IMR-90 (cell line): ENCODE data around the gene MRTFB. TPM values are rescaled to one million over a fixed set of nuclear protein-coding genes. Genes with fewer than 3 reads are reported as not detected.

Experiments used
- ATAC-seq: fragments of 200-7000 bp; cut with Tn5 transposase; 2 replicates; pipeline ENCODE4 v1.9.1; 2020; ENCODE audit warnings: low read depth, mild to moderate bottlenecking, moderate library complexity
- BruUV-seq: library from RNA; stranded (reverse); fragments of 400-500 nt; replicated peaks from 2 replicates; lab custom pipeline; 2021; lab: Mats Ljungman, UMichigan
- CTCF ChIA-PET: fragments of 300-600 bp; formaldehyde crosslinking; extraction: SDS; loops from one replicate; lab custom pipeline; 2021; ENCODE audit warnings: antibody characterized with exemption; lab: Yijun Ruan, JAX
- POLR2A ChIA-PET: fragments of 300-600 bp; sonication (Branson Sonifier 250); formaldehyde crosslinking; loops from one replicate; lab custom pipeline; 2022; ENCODE audit warnings: antibody characterized with exemption; ENCODE audit not compliant: unreplicated experiment; lab: Charles Lee
- DNase-seq: peaks from one replicate; pipeline ENCODE4 v3.0.0; 2013
- H2AFZ ChIP-seq: replicated peaks from 2 replicates; pipeline ENCODE3; 2013; ENCODE audit warnings: low read length, mild to moderate bottlenecking; ENCODE audit not compliant: poor library complexity
- H2AK5ac ChIP-seq: 2 replicates; pipeline ENCODE4 v1.6.1; 2013; ENCODE audit warnings: low read depth, low read length, inconsistent platforms
- H2AK9ac ChIP-seq: replicated peaks from 2 replicates; pipeline ENCODE3; 2013; ENCODE audit warnings: mild to moderate bottlenecking, low read depth, low read length, moderate library complexity; ENCODE audit not compliant: poor library complexity
- H2BK120ac ChIP-seq: 2 replicates; pipeline ENCODE4 v1.6.1; 2013; ENCODE audit warnings: low read depth, low read length, inconsistent platforms
- H2BK15ac ChIP-seq: 3 replicates; pipeline ENCODE4 v1.6.1; 2013; ENCODE audit warnings: low read depth, low read length, inconsistent platforms
- H2BK20ac ChIP-seq: 2 replicates; pipeline ENCODE4 v1.6.1; 2013; ENCODE audit warnings: low read depth, mild to moderate bottlenecking, inconsistent platforms, low read length, moderate library complexity
- H2BK5ac ChIP-seq: 2 replicates; pipeline ENCODE4 v1.6.1; 2013; ENCODE audit warnings: mild to moderate bottlenecking, low read depth, low read length, inconsistent platforms; ENCODE audit not compliant: poor library complexity, severe bottlenecking
- H3K14ac ChIP-seq: replicated peaks from 2 replicates; pipeline ENCODE4 v1.6.1; 2013; ENCODE audit warnings: low read depth, low read length, inconsistent platforms
- H3K18ac ChIP-seq: 2 replicates; pipeline ENCODE4 v1.6.1; 2013; ENCODE audit warnings: low read depth, low read length, control low read depth
- H3K23ac ChIP-seq: 2 replicates; pipeline ENCODE4 v1.6.1; 2013; ENCODE audit warnings: low read depth, low read length, inconsistent platforms
- H3K27ac ChIP-seq: 2 replicates; pipeline ENCODE4 v1.5.1; 2013; ENCODE audit warnings: mild to moderate bottlenecking, control low read depth, low read length; ENCODE audit not compliant: insufficient read depth
- H3K27me3 ChIP-seq: 2 replicates; pipeline ENCODE4 v1.6.1; 2013; ENCODE audit warnings: low read length; ENCODE audit not compliant: control insufficient read depth, insufficient read depth
- H3K36me3 ChIP-seq: 2 replicates; pipeline ENCODE4 v1.6.1; 2013; ENCODE audit warnings: low read length, mixed read lengths; ENCODE audit not compliant: control insufficient read depth, insufficient read depth
- H3K4ac ChIP-seq: 2 replicates; pipeline ENCODE4 v1.6.1; 2013; ENCODE audit warnings: low read depth, low read length, inconsistent platforms
- H3K4me1 ChIP-seq: 2 replicates; pipeline ENCODE4 v1.6.1; 2013; ENCODE audit warnings: low read length, mixed read lengths; ENCODE audit not compliant: control insufficient read depth, insufficient read depth
- H3K4me2 ChIP-seq: 2 replicates; pipeline ENCODE4 v1.6.1; 2013; ENCODE audit warnings: low read depth, mild to moderate bottlenecking, control low read depth, low read length, moderate library complexity
- H3K4me3 ChIP-seq: 2 replicates; pipeline ENCODE4 v1.5.1; 2013; ENCODE audit warnings: low read depth, mild to moderate bottlenecking, control low read depth, low read length, moderate library complexity; ENCODE audit not compliant: insufficient read depth
- H3K56ac ChIP-seq: 2 replicates; pipeline ENCODE4 v1.6.1; 2013; ENCODE audit warnings: low read length, inconsistent platforms; ENCODE audit not compliant: insufficient read depth; ENCODE audit errors: extremely low read depth
- H3K79me1 ChIP-seq, 2 experiments: 2 replicates each; pipeline ENCODE4 v1.6.1; 2013; ENCODE audit warnings: low read length in 2 of 2, inconsistent platforms in 1 of 2, low read depth in 1 of 2
- H3K9ac ChIP-seq: 2 replicates; pipeline ENCODE4 v1.6.1; 2013; ENCODE audit warnings: low read depth, low read length, control low read depth
- H3K9me1 ChIP-seq: 2 replicates; pipeline ENCODE4 v1.6.1; 2013; ENCODE audit warnings: low read length, inconsistent platforms; ENCODE audit not compliant: insufficient read depth
- H3K9me3 ChIP-seq: 2 replicates; pipeline ENCODE4 v1.6.1; 2013; ENCODE audit warnings: low read length; ENCODE audit not compliant: control insufficient read depth, insufficient read depth
- H4K20me1 ChIP-seq: 2 replicates; pipeline ENCODE4 v1.6.1; 2013; ENCODE audit warnings: low read length, inconsistent platforms; ENCODE audit not compliant: insufficient read depth
- H4K5ac ChIP-seq: 2 replicates; pipeline ENCODE4 v1.6.1; 2013; ENCODE audit warnings: mild to moderate bottlenecking, low read depth, low read length, control low read depth
- H4K8ac ChIP-seq, 2 experiments: 2 replicates each; pipeline ENCODE4 v1.6.1; 2013; ENCODE audit warnings: low read depth in 2 of 2, low read length in 2 of 2, control low read depth in 1 of 2, inconsistent platforms in 1 of 2
- H4K91ac ChIP-seq: 2 replicates; pipeline ENCODE4 v1.6.1; 2013; ENCODE audit warnings: low read depth, low read length, inconsistent platforms; ENCODE audit not compliant: insufficient read depth
- BHLHE40 ChIP-seq: fragments of 150-350 bp; IDR thresholded peaks from 2 replicates; pipeline ENCODE4 v1.6.1; 2016; ENCODE audit warnings: mild to moderate bottlenecking, low read depth, low read length
- CHD1 ChIP-seq: IDR thresholded peaks from 2 replicates; pipeline ENCODE4 v1.6.1; 2012; ENCODE audit warnings: low read depth, low read length, improper control_type of control experiment
- FOS ChIP-seq: fragments of 150-350 bp; IDR thresholded peaks from 2 replicates; pipeline ENCODE4 v1.6.1; 2016; ENCODE audit warnings: low read depth, low read length
- MAFK ChIP-seq: IDR thresholded peaks from 2 replicates; pipeline ENCODE4 v1.6.1; 2012; ENCODE audit warnings: low read depth, low read length, improper control_type of control experiment
- MAZ ChIP-seq: IDR thresholded peaks from 2 replicates; pipeline ENCODE4 v1.6.1; 2012; ENCODE audit warnings: low read depth, mild to moderate bottlenecking, low read length, improper control_type of control experiment, moderate library complexity, borderline replicate concordance
- MXI1 ChIP-seq: IDR thresholded peaks from 2 replicates; pipeline ENCODE4 v1.6.1; 2012; ENCODE audit warnings: low read depth, mild to moderate bottlenecking, low read length, moderate library complexity, borderline replicate concordance
- NFE2L2 ChIP-seq: fragments of 150-350 bp; IDR thresholded peaks from 2 replicates; pipeline ENCODE4 v1.6.1; 2016; ENCODE audit warnings: low read depth, mild to moderate bottlenecking, low read length
- POLR2A ChIP-seq: IDR thresholded peaks from 2 replicates; pipeline ENCODE4 v1.6.1; 2012; ENCODE audit warnings: mild to moderate bottlenecking, low read depth, low read length
- RAD21 ChIP-seq: IDR thresholded peaks from 2 replicates; pipeline ENCODE4 v1.6.1; 2012; ENCODE audit warnings: low read length, improper control_type of control experiment
- RCOR1 ChIP-seq: IDR thresholded peaks from 2 replicates; pipeline ENCODE4 v1.6.1; 2012; ENCODE audit warnings: mild to moderate bottlenecking, low read length, improper control_type of control experiment; ENCODE audit not compliant: insufficient replicate concordance
- RFX5 ChIP-seq: IDR thresholded peaks from 2 replicates; pipeline ENCODE4 v1.8.0; 2012; ENCODE audit warnings: low read depth, mild to moderate bottlenecking, low read length, moderate library complexity
- WGBS, 2 experiments: methylation state at CpG; one replicate each; pipeline versions ENCODE4 v1.1.5 to v1.1.7; 2013; ENCODE audit warnings: missing lambda C conversion rate in 2 of 2; ENCODE audit not compliant: insufficient read length in 1 of 2; ENCODE audit errors: extremely low coverage in 2 of 2; 5-methylcytosine and 5-hydroxymethylcytosine counted together
- dilution Hi-C: fragments of 300-500 bp; cut with HindIII; formaldehyde crosslinking; loops from one replicate; pipeline ENCODE4 v1.14.3; 2018; ENCODE audit warnings: low sequenced_read_pairs; ENCODE audit not compliant: unreplicated experiment
- in situ Hi-C: fragments of 300-500 bp; cut with MboI; formaldehyde crosslinking; loops from 3 replicates; pipeline ENCODE4 v1.14.3; 2019; ENCODE audit warnings: low sequenced_read_pairs, inconsistent platforms, mixed read lengths
- intact Hi-C: fragments of 100-400 bp; cut with micrococcal nuclease; formaldehyde crosslinking; loops from 2 replicates; pipeline ENCODE4 v1.10.0; 2022
- polyA plus RNA-seq, 3 experiments: library from polyadenylated mRNA; depleted of rRNA; stranded (reverse); fragments of >200 nt; gene quantifications; 2 replicates each; pipeline ENCODE4 v1.2.3, GENCODE V29; 2012; ENCODE audit warnings: low replicate concordance in 1 of 3
- total RNA-seq: library from RNA; depleted of rRNA; stranded (reverse); fragments of >200 nt; gene quantifications from 2 replicates; pipeline ENCODE4 v1.2.3, GENCODE V29; 2012
- TF ChIP-seq, protein P1 (sequence below): fragments of 150-350 bp; IDR thresholded peaks from 2 replicates; pipeline ENCODE4 v1.6.1; 2017; ENCODE audit warnings: mild to moderate bottlenecking, antibody characterized with exemption, low read length, low read depth
- TF ChIP-seq, protein P2 (sequence below): fragments of 150-350 bp; IDR thresholded peaks from 2 replicates; pipeline ENCODE4 v1.6.1; 2016; ENCODE audit warnings: low read depth, mild to moderate bottlenecking, low read length, moderate library complexity, borderline replicate concordance

MRTFB gene
- total and polyA plus RNA-seq, 2 of the 4 experiments (the other 2 are of a cell fraction) = 4.4 to 5.4 TPM

DNA sequence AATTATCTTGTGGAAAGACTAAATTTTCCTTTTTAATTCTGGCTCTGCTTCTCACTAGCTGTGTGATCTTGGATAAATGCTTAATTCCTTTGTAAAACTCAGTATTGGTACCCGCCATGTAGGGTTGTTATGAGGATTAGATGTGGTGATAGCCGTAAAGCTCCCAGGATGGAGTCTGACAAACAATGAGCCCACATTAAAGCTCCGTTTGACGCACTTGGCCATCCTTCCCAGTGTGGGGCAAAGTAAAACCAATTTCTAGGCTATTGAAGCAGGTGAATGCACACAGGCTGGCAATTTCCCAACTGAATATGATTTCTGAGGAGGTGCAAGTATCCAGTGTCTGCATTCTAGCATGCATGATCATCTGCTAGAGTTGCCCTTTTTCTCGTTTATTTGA lies 123.6 kb downstream of the MRTFB start:
- Histone ChIP-seq H3K23ac (no peak overlapping the region), H3K4me2 (no peak overlapping the region), H4K8ac (no peak overlapping the region), H3K18ac (no peak overlapping the region), H3K79me1 (peaks cover 0 to 3% of the 10 kb centered on the region in 2 experiments; a peak in 2 of 4 replicates), H3K4ac (no peak overlapping the region), H3K14ac (no peak overlapping the region), H4K20me1 (no peaks in the 10 kb centered on the region), H3K56ac (no peak overlapping the region), H3K36me3 (no peaks in the 10 kb centered on the region), H3K9ac (no peak overlapping the region), H3K27me3 (no peaks in the 10 kb centered on the region), H3K9me3 (no peaks in the 10 kb centered on the region), H3K27ac (no peak overlapping the region), H3K4me3 (no peak overlapping the region), H3K9me1 (no peaks in the 10 kb centered on the region; the same call in 1 of the 2 replicates), H2BK20ac (no peak overlapping the region), H4K5ac (no peak overlapping the region), H4K91ac (no peak overlapping the region), H3K4me1 (no peaks in the 10 kb centered on the region; the same call in 1 of the 2 replicates), H2AK9ac (no peak overlapping the region), H2AK5ac (no peak overlapping the region), H2BK15ac (no peak overlapping the region), H2BK5ac (no peak overlapping the region), H2BK120ac (no peak overlapping the region), H2AFZ (no peak overlapping the region)
- BruUV-seq = no TSS peak
- in situ Hi-C loops = no loop called here
- DNase-seq = no peak
- ATAC-seq = no peak
- dilution Hi-C loops = no loop called here
- CTCF ChIA-PET = interaction anchor here (1.5 kb wide), 1 partner anchor 9 kb away, joined by 4 read pairs; no protein-coding TSS in a partner anchor
- intact Hi-C loops = no loop called here
- WGBS, 2 experiments = 80% methylated on average over 1 of the region's 5 CpGs; no CpG with 5 or more reads in 1 of the 2 experiments
- POLR2A ChIA-PET = no interaction called here
- TF ChIP-seq MXI1 = no peak
- TF ChIP-seq RAD21 = no peak
- TF ChIP-seq POLR2A = no peak
- no peak for TF ChIP-seq FOS
- no peak for TF ChIP-seq CHD1
- TF ChIP-seq, protein P1, sequence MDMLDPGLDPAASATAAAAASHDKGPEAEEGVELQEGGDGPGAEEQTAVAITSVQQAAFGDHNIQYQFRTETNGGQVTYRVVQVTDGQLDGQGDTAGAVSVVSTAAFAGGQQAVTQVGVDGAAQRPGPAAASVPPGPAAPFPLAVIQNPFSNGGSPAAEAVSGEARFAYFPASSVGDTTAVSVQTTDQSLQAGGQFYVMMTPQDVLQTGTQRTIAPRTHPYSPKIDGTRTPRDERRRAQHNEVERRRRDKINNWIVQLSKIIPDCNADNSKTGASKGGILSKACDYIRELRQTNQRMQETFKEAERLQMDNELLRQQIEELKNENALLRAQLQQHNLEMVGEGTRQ = no peak
- TF ChIP-seq RFX5 = no peak
- TF ChIP-seq, protein P2, sequence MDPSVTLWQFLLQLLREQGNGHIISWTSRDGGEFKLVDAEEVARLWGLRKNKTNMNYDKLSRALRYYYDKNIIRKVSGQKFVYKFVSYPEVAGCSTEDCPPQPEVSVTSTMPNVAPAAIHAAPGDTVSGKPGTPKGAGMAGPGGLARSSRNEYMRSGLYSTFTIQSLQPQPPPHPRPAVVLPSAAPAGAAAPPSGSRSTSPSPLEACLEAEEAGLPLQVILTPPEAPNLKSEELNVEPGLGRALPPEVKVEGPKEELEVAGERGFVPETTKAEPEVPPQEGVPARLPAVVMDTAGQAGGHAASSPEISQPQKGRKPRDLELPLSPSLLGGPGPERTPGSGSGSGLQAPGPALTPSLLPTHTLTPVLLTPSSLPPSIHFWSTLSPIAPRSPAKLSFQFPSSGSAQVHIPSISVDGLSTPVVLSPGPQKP = no peak
- no peak for TF ChIP-seq RCOR1
- TF ChIP-seq MAFK = no peak
- no peak for TF ChIP-seq BHLHE40
- TF ChIP-seq MAZ = no peak
- TF ChIP-seq NFE2L2 = no peak
